Mesenteric fat pad (tissue), 1 donor: ENCODE measurements around the gene ERFL. TPM values are rescaled to one million over a fixed set of nuclear protein-coding genes. Genes with fewer than 3 reads are reported as not detected.

Experiments used
- DNase-seq: peaks from one replicate; pipeline ENCODE4 v3.0.0-alpha.2; 2020; ENCODE audit warnings: low spot score
- long read RNA-seq: library from polyadenylated mRNA; unstranded; transcript quantifications from one replicate; pipeline ENCODE4 v2.0.0, GENCODE V29; 2020
- total RNA-seq: library from RNA; stranded (reverse); fragmentation: NEBNext Ultra II Directional; extraction: Animal tissue kit (Norgen Biotek cat#: 25700); gene quantifications from one replicate; pipeline ENCODE4 v1.2.1, GENCODE V29; 2021
- donor health status: DM: yes; HTN: yes; CAD: no.

ERFL gene
- total RNA-seq: 0.19 TPM
- long read RNA-seq: 0 reads

DNA sequence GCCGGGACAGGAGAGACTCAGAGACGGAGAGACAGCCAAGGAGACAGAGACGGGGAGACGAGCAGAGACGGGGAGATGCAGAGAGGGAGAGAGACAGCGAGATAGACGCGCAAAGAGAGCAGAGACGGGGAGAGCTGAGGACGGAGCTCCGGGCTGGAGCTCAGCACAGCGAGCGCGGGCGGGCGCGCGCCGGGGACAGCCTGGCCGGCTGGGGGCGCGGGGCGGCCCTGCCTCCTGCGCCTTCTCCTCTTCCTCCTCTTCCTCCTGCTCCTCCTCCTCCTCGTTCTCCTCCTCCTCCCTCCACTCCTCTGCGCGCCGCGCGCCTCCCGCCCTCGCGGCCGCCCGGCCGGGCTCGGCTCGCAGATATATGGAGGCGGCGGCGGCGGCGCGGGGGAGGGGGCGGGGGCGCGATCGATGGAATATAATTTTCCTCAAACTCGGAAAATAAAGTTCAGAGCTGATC lies at the start of gene ERFL:
TSS of gene ERFL (minus strand) at position 229 of the 463 bp plus-strand sequence. CDS start 15,530 bp downstream, outside the sequence.
- no peak for DNase-seq

DNA sequence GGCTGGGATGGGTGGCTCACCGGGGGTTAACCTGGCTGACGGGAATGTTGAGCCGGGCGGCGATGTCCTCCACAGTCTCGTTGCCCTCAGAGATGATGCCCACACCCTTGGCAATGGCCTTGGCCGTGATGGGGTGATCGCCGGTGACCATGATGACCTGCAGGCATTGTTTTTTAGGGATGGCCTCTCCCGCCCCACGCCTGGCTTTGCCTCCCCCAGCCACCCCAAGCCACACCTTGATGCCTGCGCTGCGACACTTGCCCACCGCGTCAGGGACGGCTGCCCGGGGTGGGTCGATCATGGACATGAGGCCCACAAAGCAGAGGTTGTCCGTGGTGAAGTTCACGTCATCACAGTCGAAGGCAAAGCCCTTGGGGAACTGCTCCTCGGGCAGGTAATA lies 49.7 kb upstream of the ERFL start:
- no peak for DNase-seq

DNA sequence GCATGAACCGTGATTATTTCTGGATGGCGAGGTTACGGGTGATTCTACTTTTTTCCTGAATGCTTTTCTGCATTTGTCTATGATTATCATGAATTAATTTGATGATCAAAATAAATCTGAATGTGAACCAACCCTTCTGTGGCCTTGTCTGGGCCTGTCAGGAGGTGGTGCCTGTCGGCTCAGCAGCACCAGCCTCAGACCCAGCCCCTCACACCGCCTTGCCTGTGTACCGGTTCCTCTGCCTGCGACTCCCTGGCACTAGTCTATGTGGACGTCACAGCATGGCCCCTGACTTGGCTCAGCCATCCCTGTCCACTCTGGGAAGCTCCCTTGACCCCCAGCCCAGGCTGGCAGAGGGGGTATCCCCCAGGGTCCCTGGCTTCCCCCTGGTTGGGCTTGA lies 46.4 kb upstream of the ERFL start:
- no peak for DNase-seq

DNA sequence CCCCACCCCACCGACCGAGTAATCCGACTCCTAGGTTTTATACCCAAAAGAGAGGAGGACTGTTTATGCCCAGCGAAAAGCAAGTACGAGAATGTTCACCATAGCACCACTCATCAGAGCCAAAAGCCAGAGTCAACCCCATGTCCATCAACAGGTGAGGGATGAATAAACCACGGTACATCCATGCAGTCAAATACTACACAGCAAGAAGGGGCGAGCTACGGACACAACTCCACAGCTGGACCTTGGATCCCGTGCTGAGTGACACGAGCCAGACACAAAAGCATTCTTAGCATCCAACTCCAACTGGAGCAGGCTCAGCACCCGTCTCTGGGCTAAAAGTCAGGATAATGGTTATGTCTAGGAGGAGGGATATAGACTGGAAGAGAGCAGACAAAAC lies 43.1 kb upstream of the ERFL start:
- no peak for DNase-seq

DNA sequence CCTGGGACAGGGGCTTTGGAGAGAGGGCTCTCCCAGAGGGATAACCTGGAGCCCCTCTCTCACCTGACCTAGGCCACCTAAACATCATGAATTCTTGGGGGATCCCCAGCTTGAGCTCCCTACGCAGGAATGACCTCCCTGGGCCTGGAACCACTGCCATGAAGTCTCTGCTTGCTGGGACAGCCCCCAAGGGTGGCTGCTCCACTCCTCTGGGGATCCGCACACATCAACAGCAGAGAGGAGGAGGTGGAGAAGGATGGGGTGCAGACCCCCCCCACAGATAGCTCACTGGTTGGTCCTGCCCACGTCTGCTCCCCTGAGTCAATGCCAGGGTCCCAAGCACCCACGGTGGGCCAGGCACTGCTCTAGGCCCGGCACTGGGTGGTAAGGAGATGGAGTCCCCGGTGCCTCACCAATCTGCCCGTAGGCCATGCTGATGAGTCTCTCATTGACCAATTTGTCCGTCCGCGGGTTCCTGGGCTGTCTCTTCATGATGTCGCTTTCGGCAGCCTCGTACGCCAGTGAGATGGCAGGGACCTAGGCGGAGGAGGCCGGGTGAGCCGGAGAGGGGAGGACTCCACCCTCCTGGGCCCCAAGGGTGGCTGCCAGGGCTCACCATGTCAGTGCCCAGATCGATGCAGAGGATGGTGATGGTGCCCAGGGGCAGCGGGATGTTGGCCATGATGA lies 41.7 kb upstream of the ERFL start:
- no peak for DNase-seq

DNA sequence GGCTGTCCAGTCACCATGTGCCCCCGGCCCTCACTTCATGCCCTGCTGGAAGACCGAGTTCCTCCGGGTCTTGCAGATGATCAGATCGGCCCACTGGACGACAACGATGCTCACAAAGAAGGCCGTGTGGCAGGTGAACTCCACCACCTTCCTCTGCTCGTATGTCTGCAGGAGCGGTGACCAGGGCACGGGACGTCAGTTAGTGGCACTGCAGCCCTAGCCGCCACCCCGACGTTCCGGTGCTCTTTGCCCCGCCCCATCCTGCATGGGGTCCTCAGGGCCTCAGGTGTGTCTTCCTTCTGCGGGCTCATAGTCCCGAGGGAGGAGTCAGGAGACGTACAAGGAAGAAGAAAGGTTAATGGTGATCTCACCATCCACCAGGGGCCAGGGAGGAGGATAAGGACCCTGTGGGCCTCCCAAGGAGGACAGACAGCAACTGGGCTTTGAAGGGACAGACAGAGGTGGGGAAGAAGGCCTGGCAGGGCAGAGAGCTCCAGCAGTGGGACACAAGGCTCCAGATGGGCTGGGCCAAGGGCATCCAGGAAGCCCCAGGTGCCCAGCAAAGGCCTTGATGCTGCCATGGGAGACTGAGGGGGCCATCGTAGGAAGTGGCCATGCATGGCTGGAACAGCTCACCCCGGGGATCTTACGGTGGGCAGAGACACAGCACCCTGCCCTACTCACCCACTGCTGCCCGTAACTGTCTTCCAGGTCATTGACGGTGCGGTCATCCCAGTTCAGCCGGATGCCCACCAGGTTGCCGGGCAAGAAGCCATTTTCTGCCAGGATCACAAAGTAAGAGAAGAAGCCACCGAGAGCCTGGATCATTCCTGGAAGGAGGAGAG lies 40.7 kb upstream of the ERFL start:
- DNase-seq: no peak

DNA sequence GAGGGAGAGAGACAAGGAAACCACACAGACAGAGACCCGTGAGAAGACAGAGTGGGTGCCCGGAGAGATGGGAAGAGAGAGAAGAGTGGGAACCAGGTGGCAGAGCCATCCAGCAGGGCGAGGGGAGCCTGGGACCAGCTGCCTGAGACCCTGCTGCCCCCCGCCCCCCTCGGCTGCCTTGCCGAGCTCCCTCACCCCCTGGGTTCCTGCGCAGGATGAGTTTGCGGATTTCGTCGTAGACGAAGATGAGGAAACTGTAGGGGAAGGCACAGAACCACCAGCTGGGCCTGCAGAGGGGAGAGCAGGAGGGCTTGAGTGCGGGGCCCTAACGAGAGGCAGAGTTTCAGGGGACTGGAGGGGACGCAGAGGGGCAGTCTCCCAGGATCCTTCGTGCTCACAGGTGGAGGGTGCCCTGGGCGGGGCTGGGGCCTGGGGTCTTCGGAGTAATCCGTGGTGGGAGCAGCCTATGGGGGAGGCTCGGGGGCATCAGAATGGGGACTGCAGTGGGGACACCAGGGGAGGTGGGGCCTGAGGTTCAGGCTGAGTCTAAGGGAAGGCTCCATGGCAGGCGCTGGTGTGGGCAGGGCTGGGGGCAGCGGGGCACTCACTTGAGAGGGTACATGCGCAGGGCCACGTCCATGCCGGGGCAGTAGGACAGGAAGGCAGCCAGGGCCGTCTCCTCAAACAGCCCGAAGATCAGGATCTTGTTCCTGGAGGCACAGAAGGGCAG lies 39.0 kb upstream of the ERFL start:
- no peak for DNase-seq

DNA sequence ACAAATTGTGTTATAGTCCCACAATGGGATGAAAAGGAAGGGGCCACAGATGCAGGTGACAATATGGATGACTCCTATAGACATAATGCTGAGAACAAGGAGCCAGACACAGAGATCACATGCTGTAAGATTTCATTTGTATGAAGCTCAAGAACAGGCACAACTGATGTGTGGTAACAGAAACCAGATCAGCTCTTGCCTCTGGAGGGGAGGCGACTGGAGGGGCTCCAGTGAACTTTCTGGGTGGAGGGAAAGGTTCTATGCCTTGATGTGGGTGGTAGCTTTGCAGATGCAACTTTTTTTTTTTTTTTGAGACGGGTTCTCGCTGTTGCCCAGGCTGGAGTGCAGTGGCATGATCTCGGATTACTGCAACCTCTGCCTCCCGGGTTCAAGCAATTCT lies 36.9 kb upstream of the ERFL start:
- no peak for DNase-seq

DNA sequence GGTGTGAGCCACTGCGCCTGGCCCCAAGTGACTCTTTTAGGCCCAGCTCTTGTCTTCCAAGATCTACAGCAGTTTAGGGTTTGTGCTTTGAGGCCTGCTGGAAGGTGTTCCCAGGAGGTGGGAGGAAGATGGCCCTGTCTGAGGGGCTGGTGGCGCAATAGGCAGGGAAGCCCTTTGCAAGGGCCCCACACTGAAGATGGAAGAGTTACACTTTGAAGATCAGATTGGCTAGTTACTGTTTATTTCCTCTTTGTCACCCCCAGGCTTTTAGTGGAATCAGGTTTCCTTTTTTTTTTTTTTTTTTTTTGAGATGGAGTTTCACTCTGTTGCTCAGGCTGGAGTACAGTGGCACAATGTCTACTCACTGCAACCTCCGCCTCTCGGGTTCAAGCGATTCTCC lies 32.7 kb upstream of the ERFL start:
- no peak for DNase-seq

DNA sequence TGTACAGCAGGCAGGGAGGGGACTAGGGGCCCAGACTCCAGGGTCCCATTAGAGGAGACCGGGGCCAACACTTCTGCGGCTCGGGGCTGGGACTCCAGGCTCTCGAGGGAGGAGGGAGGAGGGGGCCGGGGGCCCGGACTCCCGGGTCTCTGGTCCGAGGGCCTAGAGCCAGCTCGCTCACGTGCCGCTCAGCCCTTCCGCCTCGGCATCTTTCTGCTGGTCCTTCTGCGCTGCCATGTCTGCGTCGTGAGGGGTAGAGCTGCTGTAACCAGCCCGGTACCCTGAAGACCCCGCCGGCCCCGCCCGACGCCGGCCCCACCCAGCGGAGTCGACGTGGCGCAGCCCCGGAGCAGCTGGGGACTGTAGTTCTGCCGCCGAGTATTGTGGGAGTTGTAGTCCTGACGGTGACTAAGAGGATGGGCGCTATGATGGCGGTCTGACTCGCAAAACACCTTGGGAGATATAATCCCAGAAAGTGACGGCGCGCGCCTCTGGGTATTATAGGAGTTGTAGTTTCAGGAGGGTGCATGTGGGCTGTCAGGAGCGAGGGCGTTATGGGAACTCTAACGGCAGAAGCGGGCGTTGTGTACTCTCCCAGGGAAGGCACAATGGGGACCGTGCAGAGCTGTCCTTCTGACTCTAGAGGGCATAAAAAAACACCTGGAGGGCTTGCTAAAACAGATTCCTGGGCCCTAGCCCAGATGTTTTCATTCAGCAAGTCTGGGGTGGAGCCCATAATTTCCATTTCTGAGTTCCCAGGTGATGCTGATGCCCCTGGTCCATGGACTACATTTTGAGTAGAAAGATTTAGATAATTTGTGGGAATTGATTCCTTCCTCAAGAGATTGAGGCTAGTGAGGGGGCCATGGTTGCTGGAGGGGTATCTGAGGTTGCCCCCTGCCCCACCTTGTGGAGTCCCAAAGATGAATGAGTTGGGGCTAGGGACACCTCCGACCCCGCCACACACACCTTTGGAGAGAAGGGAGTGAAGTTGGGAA lies 31.1 kb upstream of the ERFL start, which contains the start of gene RABAC1:
TSS of gene RABAC1 (minus strand) at position 266 of the 998 bp plus-strand sequence. CDS start at position 237, 29 bp downstream.
- peak; percentile 96 for DNase-seq

DNA sequence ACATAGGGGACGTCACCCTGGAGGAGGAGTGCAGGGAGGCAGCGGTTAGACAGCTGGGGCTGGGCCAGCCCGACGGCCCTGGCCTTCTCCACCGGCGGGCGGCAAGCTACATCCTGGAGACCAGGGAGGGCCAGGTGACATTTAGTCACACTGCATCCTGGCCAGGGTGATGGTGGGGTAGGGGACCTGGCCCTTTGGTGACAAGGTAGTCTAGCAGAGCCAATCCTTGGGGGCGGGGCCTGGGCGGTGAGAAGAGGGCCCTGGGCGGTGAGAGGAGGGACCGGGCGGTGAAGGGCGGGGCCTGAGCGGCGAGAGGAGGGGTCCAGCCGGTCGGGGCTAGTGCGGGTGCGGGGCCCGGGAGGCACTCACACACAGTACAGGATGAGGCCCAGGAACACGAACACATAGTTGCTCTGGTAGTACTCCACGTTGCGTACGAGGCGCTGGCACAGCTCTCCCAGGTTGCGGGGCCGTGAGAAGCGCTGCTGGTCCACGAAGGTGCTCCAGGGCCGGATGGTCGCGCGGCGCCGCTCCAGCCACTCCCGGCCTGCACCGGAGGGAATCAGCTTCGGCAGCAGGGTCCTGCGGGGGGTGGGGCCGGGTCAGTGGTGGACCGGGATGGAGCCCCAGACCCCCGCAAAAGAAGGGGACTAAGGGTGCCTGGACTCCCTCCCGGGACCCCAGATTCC lies 30.3 kb upstream of the ERFL start:
- DNase-seq: peak; percentile 95

DNA sequence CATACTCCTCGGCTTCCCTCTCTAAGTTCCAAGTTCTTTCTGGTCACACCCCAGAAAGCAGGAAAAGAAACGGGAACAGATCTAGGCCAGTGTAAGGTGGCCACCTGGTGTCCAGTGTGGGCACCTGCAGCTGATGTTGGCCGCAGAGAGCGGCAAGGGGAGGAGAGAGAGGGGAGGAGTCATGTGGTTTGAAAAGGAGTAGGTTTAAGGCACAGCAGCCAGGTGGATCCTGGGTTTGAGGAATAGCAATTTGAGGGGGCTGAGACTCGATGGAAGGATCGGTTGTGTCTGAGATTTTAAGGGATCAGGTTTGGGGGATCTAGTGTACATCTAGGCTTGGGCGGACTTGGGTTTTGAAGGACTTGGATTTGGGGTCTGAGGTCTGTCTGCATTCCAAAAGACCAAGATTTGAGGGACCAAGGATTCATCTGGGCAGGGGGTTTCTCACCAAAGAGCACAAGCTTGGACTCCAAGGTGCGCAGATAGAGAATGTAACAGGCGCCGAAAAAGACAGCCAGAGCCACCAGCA lies 29.7 kb upstream of the ERFL start:
- no peak for DNase-seq

DNA sequence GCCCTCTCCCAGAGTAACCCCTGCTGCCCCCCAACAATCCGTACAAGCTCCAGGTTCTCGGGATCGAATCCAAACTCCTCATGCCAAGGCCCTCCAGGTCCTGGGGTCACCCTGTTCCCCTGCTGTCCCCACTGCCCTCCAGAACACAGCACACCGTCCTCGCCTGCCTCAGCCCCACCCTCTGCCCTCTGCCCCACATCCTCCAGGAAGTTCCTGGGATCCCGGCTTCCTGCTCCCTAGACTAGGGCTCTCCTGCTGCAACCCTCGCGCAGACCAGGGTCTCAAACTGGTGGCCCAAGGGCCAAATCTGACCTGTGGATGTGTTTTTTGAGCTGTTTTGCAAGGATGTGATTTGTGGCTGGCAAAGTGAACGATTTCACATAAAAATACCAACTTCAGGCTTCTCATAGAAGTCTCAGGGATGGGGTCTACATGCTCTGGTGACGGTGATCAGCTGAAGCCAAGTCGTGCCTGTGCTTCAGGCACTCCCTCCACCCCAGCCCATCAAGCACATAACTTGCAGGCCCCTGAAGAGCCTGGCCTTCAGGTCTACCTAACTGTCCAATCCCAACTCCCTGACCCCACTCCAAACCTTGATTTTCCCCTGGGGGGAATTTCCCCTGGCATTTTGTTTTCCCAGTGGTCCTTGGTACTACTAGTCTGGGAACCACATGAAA lies 29.1 kb upstream of the ERFL start:
- DNase-seq: no peak

DNA sequence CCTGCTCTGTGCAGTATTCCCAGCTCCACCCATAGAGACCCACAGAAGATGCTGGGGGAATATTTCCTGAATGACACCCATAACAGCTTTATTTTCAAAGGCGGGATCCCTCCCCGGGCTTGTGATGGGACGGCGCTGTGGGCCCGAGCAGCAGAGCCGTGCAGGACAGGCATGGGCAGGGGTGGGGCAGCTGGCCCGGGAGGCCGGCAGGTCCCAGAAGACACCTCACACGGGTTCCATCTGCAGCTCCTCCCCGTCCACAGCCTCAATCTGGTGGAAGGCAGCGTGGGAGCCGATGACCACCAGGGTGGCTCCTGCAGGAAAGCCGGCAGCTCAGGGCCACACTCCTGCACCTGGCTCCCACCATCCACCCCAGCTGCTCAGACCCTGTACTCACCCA lies 28.4 kb upstream of the ERFL start:
- DNase-seq: no peak

DNA sequence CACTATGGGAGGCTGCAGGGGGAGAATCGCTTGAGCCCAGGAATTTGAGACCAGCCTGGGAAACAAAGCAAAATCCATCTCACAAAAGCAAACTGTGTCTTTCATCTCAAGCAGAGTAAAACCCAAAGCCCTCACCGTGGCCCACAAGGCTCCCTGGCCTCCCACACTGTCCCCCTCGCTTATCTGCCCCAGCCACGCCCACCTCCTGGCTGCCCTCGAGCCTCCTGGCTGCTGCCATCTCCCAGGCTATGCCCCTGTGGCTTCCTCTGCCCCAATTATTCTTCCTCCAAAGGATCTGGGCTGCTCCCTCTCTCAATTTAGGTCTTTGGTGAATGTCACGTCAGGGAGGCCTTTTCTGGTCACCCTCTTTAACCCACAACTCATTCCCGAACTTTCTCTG lies 27.3 kb upstream of the ERFL start:
- DNase-seq: no peak

DNA sequence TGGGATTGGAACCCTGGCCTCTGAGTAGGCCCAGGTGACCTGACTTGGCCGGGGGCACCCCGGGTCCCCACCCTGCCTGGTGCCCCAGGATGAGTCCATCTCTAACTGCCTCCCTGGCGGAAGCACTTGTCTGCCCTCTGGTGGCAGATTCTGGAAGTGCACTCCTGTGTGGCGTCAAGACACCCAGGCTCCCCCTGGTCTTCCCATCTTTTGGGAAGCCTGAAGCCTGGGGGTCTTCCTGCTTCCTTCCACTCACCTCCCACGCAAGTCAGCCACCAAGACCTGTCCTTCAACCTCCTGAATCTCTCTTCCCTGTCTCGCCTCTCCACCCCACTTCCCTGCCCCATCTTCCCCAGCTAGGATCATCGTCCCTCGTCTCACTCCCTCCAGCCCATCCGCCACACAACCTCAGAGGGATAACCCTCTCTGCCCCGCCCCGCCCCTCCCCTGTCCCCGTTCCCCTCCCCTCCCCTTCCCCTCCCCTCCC lies 23.5 kb upstream of the ERFL start:
- DNase-seq: peak; percentile 92

DNA sequence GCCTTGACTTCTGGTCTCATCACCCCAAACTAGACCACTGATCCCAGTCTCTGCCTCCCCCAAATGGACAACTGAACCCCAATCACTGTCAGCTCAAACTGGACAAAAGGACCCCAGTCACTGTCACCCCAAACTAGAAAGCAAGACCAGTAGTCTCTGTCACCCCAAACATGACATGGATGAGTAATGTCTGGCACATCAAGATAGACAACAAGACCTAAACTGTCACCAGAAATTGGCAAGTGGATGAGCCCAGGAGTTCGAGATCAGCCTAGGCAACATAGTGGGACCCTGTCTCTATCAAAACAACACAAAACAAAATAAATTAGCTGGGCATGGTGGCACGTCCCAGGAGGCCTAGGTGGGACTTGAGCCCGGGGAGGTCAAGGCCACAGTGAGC lies 18.8 kb upstream of the ERFL start:
- no peak for DNase-seq

DNA sequence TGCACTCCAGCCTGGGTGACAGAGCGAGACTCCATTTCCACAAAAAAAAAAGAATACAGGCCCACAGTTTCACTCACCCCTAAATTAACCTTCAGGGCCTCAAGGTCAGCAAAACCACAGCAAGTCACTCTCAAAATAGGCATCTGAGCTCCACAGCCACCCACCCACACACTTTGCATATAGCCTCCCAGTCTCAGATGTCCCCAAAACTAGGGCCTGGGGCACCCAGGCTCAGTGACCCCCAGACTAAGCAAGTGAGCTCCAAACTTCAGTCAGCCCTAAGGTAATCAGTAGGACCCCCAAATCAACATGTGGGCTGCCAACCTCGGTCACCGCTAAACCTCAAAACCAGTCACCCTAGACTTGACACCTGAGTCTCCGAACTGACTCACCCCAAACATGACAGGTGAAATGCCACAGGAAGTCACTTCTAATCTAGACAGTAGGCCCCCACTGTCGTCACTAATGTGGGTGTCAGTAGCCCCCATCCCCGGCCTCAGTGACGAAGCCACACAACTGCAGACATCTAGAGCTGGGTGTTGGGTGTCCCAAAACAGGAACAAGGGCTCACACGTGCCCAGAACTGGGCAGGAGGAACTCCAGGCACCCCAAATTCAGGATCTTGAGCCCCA lies 17.0 kb upstream of the ERFL start:
- DNase-seq: no peak
